GM10266 (cell line): ENCODE data around the gene TRAF3.

Experiments
- DNase-seq: peaks from one replicate; pipeline ENCODE4 v3.0.0; 2012; ENCODE audit errors: extremely low spot score
- TF ChIP-seq, protein P1 (sequence below): IDR thresholded peaks from 2 replicates; pipeline ENCODE4 v1.5.1; 2012; ENCODE audit warnings: mild to moderate bottlenecking, low read depth; ENCODE audit not compliant: control insufficient read depth, insufficient read depth; ENCODE audit errors: missing control alignments

The TRAF3 gene

GRCh38 chr14:102776761-102777710, at the start of gene TRAF3:
TSS of gene TRAF3 (plus strand) at chr14:102777449. CDS start at chr14:102870202, 92,753 bp downstream.
- TF ChIP-seq, protein P1, sequence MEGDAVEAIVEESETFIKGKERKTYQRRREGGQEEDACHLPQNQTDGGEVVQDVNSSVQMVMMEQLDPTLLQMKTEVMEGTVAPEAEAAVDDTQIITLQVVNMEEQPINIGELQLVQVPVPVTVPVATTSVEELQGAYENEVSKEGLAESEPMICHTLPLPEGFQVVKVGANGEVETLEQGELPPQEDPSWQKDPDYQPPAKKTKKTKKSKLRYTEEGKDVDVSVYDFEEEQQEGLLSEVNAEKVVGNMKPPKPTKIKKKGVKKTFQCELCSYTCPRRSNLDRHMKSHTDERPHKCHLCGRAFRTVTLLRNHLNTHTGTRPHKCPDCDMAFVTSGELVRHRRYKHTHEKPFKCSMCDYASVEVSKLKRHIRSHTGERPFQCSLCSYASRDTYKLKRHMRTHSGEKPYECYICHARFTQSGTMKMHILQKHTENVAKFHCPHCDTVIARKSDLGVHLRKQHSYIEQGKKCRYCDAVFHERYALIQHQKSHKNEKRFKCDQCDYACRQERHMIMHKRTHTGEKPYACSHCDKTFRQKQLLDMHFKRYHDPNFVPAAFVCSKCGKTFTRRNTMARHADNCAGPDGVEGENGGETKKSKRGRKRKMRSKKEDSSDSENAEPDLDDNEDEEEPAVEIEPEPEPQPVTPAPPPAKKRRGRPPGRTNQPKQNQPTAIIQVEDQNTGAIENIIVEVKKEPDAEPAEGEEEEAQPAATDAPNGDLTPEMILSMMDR = no peak

GRCh38 chr14:102728501-102728900, 48.7 kb upstream of the TRAF3 start:
- no peak for DNase-seq
- TF ChIP-seq, protein P1 = no peak

More at GRCh38 chr14:102776761-102777710, at the start of gene TRAF3:
- peak; percentile 98 for DNase-seq

- no peak for DNase-seq
Measured at GRCh38 chr14:102729268-102729667, 48.0 kb upstream of the TRAF3 start.

GRCh38 chr14:102729825-102730224, 47.4 kb upstream of the TRAF3 start:
- DNase-seq = no peak
- TF ChIP-seq, protein P1 = no peak

More at GRCh38 chr14:102729268-102729667, 48.0 kb upstream of the TRAF3 start:
- TF ChIP-seq, protein P1 = no peak

GRCh38 chr14:102731101-102731870, 46.0 kb upstream of the TRAF3 start:
- no peak for DNase-seq
- TF ChIP-seq, protein P1 = no peak

DNA sequence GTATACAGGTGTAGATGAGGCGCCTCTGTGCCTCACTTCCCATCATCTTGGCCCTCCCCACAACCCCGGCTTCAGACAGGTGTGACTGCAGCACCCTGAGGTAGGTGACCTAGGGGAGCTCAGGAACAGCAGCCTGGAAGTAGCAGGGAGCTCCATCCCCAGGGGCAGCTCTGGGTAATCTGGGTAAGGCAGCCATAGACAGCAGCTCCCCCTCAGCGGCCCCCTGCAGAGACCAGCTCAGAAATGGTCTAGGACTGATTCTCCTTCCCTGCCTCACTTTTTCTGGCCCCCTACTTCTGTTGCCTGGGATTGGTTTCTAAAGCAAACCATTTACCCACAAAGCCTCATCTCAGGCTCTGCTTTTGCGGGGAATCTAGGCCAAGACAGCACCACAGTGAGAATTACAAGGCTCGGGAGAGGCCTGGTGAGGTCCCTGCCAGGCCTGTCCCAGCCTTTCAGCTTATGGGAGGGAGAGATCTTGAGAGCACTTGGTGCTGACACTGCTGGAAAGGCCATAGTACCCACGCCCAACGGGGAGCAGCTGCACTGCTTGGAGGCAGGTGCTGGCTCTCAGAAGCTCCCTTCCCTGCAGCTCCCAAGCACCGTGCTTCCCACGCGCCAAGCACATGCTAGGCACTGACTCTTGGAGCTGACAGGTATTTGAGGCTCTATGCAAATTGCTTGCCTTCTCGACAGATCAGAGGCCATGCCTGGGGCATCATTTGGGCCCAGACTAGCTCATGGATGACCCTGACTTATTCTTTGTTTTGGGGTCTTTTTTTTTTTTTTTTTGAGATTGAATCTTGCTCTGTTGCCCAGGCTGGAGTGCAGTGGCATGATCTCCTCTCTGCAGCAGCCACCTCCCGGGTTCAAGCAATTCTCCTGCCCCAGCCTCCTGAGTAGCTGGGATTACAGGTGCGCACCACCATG, 45.1 kb upstream of the TRAF3 start:
- TF ChIP-seq, protein P1 = no peak
- DNase-seq = no peak
